Lower lobe of right lung (tissue), 2 donors: ENCODE data around the gene MXI1. TPM values are rescaled to one million over a fixed set of nuclear protein-coding genes. Genes with fewer than 3 reads are reported as not detected.

Source experiments
- ATAC-seq, 2 donors: fragments of 200-7000 bp; cut with Tn5 transposase; one replicate each; pipeline ENCODE4 v1.9.1; 2020 to 2022; ENCODE audit warnings: mild to moderate bottlenecking in 2 of 2, moderate library complexity in 2 of 2
- DNase-seq: peaks from one replicate; pipeline ENCODE4 v3.0.0-alpha.2; 2020
- H3K27ac ChIP-seq: fragments of 200-600 bp; one replicate; pipeline ENCODE4 v1.8.0; 2022
- H3K27me3 ChIP-seq: fragments of 200-600 bp; one replicate; pipeline ENCODE4 v1.8.0; 2022; ENCODE audit warnings: low read depth
- H3K36me3 ChIP-seq: fragments of 200-600 bp; one replicate; pipeline ENCODE4 v1.8.0; 2022; ENCODE audit warnings: mild to moderate bottlenecking
- H3K4me1 ChIP-seq: fragments of 200-600 bp; one replicate; pipeline ENCODE4 v1.8.0; 2022
- H3K4me3 ChIP-seq: fragments of 200-600 bp; one replicate; pipeline ENCODE4 v1.8.0; 2022; ENCODE audit warnings: mild to moderate bottlenecking
- H3K9me3 ChIP-seq: fragments of 200-600 bp; one replicate; pipeline ENCODE4 v1.8.0; 2022
- intact Hi-C: fragments of 100-400 bp; cut with DNase I; formaldehyde crosslinking; loops from one replicate; pipeline ENCODE4 v1.11.0; 2022
- total RNA-seq: library from RNA; stranded (reverse); fragmentation: NEBNext Ultra II Directional; extraction: Animal tissue kit (Norgen Biotek cat#: 25700); gene quantifications from one replicate; pipeline ENCODE4 v1.2.1, GENCODE V29; 2021
- TF ChIP-seq, protein P1 (sequence below): fragments of 200-600 bp; IDR thresholded peaks from one replicate; pipeline ENCODE4 v1.8.0; 2022; ENCODE audit warnings: antibody characterized with exemption, mild to moderate bottlenecking
- donor health status: DM: no; HTN: yes; CAD: no; lungs with severe emphysema.

Gene MXI1
- total RNA-seq, 1 donor from 2014 or later = 33.3 TPM

DNA sequence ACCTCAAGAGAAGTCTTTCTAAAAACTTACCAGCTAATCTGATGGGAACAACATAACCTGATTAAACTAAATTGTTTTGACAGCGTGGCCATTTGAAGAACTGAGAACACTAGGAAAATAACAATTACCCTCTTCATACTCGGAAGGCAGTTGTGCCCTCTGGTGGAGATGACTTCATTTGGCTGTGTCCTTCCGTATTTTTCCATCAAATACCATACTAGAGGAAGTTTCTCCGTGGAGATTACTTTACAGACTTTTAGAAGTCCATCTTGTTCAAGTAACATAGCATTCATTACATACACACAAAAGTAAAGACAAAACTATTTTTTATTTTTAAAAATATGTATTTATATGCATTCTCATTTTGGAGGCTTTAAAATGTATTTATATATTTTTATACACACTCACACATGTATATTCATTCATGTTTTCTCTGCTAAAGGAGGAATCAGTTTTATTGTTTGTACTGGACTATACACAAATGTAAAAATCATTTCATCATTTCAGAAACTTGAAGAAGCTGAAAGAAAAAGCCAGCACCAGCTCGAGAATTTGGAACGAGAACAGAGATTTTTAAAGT is 72.1 kb downstream of the MXI1 start:
- TF ChIP-seq, protein P1, sequence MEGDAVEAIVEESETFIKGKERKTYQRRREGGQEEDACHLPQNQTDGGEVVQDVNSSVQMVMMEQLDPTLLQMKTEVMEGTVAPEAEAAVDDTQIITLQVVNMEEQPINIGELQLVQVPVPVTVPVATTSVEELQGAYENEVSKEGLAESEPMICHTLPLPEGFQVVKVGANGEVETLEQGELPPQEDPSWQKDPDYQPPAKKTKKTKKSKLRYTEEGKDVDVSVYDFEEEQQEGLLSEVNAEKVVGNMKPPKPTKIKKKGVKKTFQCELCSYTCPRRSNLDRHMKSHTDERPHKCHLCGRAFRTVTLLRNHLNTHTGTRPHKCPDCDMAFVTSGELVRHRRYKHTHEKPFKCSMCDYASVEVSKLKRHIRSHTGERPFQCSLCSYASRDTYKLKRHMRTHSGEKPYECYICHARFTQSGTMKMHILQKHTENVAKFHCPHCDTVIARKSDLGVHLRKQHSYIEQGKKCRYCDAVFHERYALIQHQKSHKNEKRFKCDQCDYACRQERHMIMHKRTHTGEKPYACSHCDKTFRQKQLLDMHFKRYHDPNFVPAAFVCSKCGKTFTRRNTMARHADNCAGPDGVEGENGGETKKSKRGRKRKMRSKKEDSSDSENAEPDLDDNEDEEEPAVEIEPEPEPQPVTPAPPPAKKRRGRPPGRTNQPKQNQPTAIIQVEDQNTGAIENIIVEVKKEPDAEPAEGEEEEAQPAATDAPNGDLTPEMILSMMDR = peak; percentile 73
- peaks cover 24% of the 10 kb centered on the region for H3K36me3 ChIP-seq
- ATAC-seq = peak; percentile 79 to 85
- no peak overlapping the region for H3K4me3 ChIP-seq
- intact Hi-C loops = loop anchor here (5.0 kb wide), 1 partner anchor 142 kb away; no protein-coding TSS in a partner anchor
- no peaks in the 10 kb centered on the region for H3K9me3 ChIP-seq
- no peak for DNase-seq
- H3K27me3 ChIP-seq = no peaks in the 10 kb centered on the region
- no peak overlapping the region for H3K27ac ChIP-seq
- peaks cover 7% of the 10 kb centered on the region for H3K4me1 ChIP-seq

DNA sequence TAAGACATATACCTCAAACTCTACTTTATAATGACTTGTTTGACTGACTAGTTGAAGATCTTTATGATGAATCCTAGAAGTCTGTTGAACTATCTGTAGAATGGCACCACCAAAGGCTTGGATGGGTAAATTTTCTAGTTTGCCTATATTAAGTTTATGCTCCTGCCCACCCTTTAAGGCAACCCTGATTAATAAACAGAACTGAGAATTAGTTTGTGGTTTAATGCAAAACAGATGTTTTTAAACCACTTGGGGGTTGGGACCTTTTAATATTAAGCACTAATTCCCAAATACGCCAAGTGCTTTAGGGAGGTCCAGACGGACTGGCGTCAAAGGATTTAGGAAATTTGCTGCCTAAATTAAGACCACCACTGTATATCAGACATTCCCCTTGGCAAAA is 76.9 kb downstream of the MXI1 start:
- no peak overlapping the region for H3K4me3 ChIP-seq
- no peaks in the 10 kb centered on the region for H3K27me3 ChIP-seq
- ATAC-seq (no peak), DNase-seq (no peak)
- peaks cover 72% of the 10 kb centered on the region for H3K36me3 ChIP-seq
- intact Hi-C loops = no loop called here
- H3K9me3 ChIP-seq = no peaks in the 10 kb centered on the region
- H3K27ac ChIP-seq = no peak overlapping the region
- H3K4me1 ChIP-seq = peaks cover 2% of the 10 kb centered on the region
- TF ChIP-seq, protein P1 = no peak

DNA sequence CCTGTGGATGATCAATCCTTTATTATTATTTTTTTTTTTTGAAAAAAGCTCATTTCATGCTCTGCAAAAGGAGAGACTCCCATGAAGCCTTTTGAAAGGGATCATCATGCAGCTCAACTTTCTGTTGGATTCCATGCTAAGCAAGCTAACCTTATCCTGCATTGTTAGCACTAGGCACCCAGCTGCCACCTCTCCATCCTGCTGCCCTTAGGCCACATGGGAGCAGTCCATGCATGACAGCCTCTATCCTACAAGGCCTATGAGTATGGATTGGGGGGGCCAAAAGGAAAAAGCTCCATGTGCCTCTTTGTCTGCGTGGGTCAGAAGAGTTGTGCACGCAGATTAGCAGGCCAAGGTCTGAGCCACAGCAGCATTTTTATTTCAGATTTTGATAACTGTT is 78.1 kb downstream of the MXI1 start:
- TF ChIP-seq, protein P1 = no peak
- Histone ChIP-seq H3K9me3 (no peaks in the 10 kb centered on the region), H3K4me3 (no peak overlapping the region), H3K36me3 (peaks cover 77% of the 10 kb centered on the region), H3K4me1 (no peaks in the 10 kb centered on the region), H3K27ac (no peak overlapping the region), H3K27me3 (no peaks in the 10 kb centered on the region)
- no peak for ATAC-seq
- intact Hi-C loops = no loop called here
- DNase-seq = no peak

DNA sequence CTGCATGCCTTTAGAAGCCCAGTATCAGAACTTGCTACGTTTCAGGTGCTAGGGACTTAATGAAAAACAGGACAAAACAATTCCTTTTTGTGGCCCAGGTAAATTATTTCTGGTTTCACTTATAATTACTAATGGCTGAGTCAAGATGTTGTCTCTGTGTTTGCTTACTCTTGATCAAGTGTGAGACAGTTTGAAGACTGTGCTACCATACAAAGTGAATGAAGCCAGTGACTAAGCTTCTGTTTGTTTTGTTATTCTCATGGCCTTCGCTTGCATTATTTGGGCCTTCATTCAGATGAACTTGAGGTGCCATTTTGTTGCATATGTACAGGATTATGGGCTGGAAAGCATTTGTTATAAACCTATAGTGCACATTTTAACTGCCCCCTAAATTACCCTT is 79.4 kb downstream of the MXI1 start:
- no peak overlapping the region for H3K27ac ChIP-seq
- TF ChIP-seq, protein P1 = no peak
- intact Hi-C loops = no loop called here
- H3K9me3 ChIP-seq = no peaks in the 10 kb centered on the region
- peaks cover 81% of the 10 kb centered on the region for H3K36me3 ChIP-seq
- no peaks in the 10 kb centered on the region for H3K4me1 ChIP-seq
- DNase-seq = no peak
- ATAC-seq = no peak
- no peak overlapping the region for H3K4me3 ChIP-seq
- H3K27me3 ChIP-seq = no peaks in the 10 kb centered on the region

DNA sequence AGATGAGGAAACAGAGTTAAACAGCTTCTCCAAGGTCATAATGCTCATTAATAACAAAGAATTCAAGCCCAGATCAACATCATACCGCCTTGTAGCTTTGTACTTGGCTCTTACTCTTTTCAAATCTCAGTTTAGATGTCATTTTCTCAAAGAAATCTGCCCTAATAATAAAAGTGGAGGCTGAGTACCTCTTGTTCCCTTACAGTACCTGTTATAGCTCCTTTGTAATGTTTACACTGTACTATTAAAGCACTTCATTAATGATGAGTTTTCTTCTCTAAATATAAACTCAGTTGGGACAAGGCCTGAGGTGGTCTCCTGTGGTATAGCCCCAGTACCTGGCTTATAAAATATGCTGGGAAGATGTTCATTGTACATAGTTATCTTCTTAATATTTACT is 89.6 kb downstream of the MXI1 start:
- no peak for DNase-seq
- no peaks in the 10 kb centered on the region for H3K27me3 ChIP-seq
- TF ChIP-seq, protein P1 = no peak
- peaks cover 21% of the 10 kb centered on the region for H3K4me1 ChIP-seq
- H3K9me3 ChIP-seq = no peaks in the 10 kb centered on the region
- ATAC-seq = peak in 1 of 2 donors; percentile 28
- peaks cover 99% of the 10 kb centered on the region for H3K36me3 ChIP-seq
- no peak overlapping the region for H3K27ac ChIP-seq
- intact Hi-C loops = no loop called here
- H3K4me3 ChIP-seq = no peak overlapping the region
